Fibroblast of skin of back (primary cell): Measurements from ENCODE around the gene SRPK2.

Experiments
- DNase-seq: peaks from one replicate; pipeline ENCODE4 v3.0.0-alpha.2; 2013

The SRPK2 gene

DNA sequence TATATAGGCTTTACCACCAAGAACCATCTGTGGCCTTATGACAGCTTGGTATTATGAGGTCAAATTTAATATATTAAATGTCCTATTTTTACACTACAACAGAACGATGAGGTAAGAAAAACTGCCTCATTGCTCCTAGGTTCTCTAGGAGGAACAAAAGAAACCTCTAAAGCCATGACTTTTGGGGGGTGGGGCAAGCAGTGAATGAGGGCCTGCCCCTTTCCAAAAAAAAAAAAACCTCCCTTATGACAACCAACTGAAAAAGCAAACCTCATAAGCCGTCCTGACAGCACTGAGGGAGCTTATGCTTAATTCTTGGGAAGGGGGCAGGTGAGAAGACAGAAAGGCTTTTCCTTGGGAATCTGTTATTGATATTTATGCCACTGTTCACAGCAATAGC, 258.1 kb downstream of the SRPK2 start:
- no peak for DNase-seq

DNA sequence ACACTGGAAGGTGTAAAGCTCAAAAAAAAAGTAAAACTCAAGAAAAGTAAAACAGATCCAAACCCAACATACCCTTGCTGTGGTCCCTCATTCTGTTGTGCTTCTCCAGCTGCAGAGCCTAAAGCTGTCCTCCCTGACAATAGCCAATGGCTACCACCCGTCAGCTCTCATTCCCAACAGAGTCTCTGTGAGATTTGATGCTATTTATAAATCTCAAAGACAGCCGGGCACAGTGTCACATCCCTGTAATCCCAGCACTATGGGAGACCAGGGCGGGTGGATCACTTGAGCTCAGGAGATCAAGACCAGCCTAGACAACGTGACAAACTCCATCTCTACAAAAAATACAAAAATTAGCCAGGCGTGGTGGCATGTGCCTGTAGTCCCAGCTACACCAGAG, 258.7 kb downstream of the SRPK2 start:
- no peak for DNase-seq

DNA sequence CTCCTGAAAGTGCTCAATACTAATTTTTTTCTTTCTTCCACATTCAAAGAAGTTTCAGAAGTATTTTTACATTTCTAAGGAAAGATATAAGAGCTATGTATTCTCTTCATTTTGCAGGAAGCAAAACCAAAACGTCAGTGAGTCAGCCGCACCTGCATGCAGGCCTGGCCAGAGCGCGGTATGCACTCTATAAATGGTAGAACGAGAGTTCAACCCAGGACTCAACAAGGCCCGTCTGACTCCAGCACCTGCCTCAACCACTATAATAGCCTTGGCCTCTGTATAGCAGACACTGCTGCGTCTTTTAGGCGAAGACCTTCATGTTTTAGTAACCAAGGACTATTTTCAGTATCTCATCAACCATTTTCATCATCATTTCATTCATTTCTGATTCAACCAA, 261.5 kb downstream of the SRPK2 start:
- DNase-seq, result no peak

DNA sequence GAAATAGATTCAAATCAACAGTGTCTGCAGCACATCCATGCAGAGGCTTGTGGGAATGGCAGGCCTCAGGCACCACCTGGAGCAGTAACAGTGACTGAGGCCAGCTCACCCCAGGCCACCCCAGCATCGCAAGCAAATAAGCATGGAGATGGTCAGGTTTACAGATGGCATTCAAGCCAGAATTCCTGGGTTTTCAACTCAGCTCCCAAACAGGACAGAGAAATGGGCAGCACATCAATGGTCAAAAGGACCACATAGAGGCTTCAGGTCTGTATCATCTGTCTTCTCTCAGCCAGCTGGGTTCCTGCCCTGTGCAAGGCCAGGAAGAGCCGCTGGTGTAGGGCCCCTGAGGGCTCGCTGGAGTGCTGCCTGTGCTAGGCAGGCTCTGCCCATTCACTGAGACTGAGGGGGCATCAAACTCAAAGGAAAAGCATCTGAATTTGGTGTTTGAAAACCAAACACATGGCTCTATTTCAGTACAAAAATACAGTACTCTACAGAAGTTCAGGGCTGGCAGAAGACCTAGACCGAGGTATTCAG, 262.2 kb downstream of the SRPK2 start:
- no peak for DNase-seq

DNA sequence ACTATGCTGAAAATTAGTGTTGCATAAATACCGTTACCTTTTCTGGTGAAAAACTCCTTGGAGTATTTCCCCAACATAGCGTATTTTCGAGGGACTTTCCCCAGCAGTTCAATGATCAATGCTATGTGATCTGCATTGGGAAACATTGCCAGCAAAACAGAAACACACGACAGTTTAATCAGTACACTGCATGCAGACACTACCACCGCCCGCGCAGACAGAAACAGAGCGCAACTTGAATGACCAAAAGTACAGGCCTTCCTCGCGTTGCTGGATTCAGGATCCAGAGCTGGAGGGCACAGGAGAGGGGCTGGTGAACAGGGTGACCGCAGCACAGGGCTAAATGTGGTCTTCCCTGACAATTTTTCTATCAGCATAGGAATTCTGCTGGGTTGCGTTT, 263.0 kb downstream of the SRPK2 start:
- DNase-seq, result no peak

DNA sequence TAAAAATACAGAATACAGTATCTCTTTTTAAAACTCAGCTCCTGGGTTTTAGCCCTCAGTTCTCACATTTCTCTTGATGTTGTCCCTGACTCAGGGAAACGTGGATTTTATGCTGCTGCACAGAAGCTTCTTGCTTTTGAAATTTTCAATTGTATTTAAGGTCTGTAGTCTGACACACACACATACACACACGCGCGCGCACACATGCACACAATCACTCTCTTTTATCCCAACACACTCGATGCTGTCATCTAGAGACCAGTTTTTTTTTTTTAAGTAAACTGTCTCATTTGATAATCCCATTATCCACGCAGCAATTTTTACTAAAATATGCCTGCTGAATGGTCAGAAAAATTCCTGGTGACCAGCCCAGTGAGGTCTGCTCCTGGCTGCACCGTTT, 266.1 kb downstream of the SRPK2 start:
- DNase-seq, result no peak

DNA sequence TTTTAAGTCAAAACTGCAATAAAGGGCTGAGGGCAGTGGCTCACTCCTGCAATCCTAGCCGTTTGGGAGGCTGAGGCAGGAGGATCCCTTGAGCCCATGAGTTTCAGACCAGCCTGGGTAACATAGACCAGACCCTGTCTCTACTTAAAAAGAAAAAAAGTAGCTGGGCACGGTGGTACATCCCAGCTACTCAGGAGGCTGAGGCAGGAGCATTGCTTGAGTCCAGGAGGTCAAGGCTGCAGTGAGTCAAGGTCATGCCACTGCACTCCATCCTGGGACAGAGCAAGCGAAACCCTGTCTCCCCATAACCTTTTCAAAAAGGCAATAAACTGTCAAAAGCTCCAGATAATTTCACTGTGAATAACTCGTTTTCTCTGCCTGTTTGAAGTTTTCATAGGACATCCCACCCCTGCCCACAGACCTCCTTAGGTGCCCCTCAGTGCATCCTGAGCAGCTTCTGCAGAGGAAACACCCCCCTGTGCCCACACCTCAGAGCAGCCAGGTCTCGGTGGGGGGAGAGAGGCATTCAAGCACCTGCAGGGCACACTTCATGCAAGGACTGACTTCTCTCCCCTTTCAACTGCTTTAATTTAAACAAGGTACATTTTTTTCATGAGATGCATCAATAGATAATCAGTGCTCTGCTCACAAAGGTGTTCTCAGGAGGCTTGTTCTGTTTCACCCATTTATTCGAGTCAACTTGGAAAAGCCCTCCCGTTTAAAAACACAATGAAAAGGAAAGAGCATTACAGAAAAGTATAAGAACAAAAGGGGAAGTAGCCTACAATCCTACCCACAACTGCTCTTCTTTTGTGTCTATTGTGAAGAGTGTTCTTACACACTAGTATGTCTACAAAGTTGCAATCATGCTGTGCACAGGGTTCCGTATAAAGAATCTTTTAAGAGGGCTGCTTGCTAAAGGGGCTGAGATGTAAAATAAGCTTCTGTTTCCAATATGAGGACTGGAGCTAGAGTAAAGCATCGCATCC, 269.8 kb downstream of the SRPK2 start:
- no peak for DNase-seq

DNA sequence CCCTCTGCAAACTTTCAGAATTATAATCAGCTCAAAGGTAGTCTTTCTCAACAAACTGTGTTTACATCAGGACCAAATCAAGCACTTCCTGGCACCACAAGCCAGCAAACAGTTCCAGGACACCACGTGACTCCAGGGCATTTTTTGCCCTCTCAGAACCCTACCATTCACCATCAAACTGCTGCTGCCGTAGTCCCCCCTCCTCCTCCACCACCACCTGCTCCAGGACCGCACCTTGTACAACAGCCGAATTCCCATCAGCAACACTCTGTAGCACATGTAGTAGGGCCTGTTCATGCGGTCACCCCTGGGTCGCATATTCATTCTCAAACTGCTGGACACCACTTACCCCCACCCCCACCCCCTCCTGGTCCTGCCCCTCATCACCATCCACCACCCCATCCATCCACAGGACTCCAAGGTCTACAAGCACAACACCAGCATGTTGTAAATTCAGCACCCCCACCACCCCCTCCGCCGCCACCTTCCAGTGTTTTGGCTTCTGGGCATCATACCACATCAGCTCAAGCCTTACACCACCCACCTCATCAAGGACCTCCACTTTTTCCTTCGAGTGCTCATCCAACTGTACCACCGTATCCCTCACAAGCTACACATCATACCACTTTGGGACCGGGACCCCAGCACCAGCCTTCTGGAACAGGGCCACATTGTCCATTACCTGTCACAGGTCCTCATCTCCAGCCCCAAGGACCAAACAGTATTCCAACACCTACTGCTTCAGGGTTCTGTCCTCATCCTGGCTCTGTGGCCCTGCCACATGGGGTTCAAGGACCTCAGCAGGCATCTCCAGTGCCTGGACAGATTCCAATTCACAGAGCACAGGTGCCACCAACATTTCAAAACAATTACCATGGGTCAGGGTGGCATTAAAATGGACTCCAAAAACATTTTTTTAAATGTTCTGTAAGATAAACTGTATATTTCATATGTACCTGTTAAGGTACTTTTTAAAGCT, 276.0 kb downstream of the SRPK2 start:
- DNase-seq, result no peak

DNA sequence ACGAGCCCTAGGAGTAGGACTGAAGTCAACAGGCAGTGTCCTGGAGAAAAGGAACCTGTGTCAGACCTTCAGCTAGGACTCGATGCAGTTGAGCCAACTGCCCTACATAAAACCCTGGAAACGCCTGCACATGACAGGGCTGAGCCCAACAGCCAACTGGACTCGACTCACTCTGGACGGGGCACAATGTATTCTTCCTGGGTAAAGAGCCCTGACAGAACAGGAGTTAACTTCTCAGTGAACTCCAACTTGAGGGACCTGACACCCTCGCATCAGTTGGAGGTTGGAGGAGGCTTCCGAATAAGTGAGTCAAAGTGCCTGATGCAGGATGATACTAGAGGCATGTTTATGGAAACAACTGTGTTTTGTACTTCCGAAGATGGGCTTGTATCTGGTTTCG, 281.3 kb downstream of the SRPK2 start:
- DNase-seq, result no peak

DNA sequence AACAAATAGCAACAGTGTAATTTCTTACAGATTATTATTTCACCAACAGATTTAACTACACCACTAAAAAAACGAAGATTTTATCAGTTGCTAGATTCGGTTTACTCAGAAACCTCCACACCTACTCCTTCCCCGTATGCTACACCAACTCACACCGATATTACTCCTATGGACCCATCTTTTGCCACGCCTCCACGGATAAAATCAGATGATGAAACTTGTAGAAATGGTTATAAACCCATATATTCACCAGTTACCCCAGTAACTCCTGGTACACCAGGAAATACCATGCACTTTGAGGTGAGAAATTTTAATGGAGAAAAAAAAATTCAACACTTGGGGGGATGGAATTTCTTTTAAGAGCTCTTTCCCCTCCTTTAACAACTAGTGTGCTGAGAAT, 282.2 kb downstream of the SRPK2 start:
- DNase-seq, result peak; percentile 4

DNA sequence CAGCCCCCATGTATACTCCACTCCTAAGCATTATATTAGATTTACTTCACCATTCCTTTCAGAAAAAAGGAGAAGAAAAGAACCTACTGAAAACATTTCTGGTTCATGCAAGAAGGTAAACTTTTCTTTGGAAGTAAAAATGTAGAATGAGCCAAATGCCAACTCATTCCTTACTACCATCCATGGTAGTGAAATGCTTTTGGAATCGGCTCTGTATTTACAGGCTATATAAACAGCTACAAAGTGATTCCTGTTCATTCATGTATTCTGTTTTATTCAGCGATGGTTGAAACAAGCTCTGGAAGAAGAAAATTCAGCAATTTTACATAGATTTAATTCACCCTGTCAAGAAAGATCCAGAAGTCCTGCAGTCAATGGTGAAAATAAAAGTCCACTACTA, 283.1 kb downstream of the SRPK2 start:
- DNase-seq, result no peak

DNA sequence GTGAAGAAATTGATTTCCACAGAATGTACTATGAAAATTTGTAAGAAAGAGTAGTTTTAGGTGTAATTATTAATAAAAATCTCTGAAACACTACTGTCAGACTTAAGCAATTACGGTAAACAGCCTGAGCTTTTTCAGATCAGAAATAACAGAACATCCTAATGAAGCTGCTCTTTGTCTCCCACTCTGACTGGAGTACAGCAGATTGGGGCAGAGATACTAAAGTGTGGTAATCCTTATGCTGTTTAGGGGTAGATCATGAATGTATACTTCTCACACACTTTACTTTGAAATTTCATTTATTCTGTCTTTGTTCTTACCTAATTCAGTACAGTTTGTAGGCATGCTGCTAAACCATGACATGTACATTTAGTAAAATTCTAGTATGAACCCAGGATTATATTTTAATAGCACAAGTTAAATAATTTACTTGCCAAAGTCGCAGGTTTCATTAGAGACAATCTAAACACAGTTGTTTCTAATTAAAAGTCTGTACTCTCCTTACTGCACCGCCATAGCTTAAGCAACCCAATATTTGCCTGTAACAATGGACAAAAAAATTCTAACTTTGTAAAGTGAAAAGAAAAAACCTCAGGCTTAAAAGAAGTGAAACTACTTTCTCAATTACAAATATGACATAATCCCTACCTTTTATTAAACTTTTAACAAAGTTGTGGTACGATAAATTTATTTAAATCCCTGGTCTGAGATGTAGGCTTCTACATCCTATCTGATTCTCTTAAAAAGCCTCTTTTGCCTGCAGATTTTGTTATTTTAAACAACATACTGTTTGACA, 286.0 kb downstream of the SRPK2 start:
- DNase-seq, result no peak

DNA sequence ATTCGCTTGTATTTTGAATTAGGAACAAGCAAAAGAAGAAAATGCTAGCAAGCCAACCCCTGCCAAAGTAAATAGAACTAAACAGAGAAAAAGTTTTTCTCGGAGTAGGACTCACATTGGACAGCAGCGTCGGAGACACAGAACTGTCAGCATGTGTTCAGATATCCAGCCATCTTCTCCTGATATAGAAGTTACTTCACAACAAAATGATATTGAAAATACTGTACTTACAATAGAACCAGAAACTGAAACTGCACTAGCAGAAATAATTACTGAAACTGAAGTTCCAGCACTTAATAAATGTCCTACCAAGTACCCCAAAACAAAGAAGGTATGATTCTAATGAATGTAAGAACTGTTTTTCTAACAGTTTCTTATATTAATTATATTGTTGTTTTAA, 286.9 kb downstream of the SRPK2 start:
- DNase-seq, result no peak

DNA sequence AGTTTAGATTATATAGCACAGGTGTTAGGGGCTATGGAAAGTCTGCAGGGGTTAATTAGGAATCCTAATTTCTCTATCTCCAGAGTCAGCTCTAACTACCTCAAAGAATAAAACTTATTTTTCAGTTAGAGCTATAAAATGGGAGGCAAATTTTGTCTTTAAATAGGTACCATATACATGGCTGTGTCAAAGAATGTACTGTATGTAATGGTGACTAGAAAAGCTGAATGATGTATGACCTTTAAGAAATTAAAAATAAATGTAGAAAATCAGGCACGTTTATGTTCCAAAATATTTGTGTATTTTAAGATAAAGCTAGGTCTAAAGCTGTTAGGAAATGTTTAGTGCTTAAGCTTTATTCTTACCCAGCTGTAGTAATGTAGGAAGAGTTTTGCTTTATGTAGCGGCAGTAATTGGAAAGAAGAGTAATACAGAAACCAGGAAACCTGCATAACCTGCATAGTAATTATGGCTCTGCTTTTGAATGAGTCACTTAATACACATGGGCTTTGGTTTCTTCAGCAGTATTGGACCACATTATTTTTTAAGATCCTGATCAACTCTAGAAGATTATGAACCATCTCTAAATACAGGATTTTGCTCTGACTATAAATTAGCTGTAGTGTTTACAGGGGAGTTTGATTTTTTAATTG, 289.7 kb downstream of the SRPK2 start:
- no peak for DNase-seq

DNA sequence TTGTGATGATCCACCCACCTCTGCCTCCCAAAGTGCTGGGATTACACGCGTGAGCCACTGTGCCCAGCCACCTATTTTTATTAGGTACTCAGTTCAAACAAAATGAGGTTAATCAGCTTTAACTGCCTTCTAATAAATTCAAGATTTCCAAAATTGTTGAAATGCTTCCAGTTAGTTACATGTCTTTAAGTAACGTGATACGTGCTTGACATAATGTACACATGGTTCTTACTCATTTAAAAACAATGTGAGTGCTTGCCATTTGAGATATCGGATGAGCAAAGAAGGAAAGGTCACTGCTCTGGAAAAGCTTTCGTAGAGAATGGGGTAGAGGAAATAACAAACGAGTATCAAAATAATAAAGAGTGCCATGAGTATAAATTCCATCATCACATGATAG, 291.1 kb downstream of the SRPK2 start:
- peak; percentile 95 for DNase-seq

DNA sequence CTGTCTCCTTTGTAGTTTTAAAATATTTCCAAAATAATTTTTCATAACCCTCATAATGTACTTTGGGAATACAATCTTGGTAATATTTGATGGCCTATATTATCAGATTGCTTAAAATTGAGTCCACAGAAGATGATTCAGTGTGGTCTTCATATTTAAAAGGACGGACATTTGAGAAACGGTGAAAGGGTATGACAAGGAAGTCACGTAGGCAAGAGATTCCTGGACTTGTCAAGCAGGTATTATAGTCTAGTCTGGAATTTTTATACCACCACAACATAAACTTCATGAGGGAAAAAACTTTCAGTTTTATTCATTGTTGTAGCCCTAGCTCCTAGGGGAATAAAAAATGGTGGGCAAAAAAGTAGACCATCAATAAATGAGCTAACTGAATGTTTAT, 292.4 kb downstream of the SRPK2 start:
- DNase-seq, result no peak

DNA sequence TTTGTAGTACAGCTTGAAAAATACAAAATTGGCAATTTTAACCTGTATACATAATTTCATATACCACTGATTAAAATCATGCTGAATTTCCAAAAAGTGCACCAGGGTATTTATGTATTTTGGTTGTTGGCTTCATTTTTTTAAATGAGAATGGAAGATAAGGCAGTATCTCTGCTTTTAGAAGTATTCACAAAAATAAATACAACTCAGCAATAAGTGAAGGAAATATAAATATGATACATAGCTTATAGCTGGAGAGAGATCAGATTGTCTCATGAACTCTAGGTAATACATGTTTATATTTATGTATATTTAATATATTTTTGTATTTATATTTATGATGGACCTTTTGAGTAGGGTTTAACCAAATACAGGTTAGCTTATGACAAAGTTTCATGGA, 293.8 kb downstream of the SRPK2 start:
- DNase-seq, result no peak

DNA sequence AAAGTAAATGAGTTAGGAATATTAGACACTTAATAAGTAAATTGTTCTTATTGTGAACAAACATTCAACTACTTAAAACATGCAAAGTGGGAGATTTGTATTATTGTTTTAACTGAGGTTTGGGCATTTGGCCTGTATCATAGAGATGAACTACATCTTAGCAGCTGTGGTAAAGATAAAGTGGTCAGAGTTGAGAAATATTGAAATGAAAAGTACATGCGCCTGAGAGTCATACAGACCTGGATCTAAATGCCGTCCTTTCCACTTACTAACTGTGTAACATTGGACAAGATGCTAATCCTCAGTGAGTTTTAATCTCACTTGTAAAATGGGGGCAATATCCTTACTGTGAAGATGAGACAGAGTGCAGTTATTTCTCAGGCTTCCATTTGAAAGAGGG, 300.3 kb downstream of the SRPK2 start:
- DNase-seq, result no peak

DNA sequence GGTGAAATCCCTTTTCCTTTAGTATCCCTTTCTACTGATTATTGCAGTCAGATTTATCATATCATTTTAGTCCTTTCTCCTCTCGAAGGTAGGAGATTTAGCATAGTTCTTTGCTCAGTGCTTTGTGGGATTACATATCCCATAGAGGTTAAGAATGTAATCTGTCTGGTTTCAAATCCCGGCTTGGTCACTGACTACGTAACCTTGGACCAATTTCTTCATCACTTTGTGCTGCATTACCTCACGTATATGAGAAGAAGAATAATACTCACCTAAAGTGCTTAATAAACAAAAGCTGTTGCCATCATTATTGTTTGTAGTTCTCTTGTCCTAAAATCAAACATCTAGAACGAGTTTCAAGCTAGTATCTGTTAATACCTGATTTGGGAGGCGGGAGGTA, 300.7 kb downstream of the SRPK2 start:
- DNase-seq, result no peak

DNA sequence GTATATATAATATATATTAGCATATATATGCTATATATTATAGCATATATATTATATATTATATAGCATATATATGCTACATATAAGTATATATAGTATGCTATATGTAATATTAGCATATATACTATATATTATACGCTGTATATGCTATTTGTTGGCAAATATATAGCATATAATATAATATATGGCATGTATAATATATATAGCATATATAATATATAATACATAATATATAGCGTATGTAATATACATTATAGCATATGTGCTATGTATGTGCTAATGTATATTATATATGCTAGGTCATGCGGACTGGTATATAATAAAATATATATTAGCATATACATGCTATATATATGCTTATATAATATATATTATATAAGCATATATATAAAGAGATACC, 301.9 kb downstream of the SRPK2 start:
- no peak for DNase-seq

DNA sequence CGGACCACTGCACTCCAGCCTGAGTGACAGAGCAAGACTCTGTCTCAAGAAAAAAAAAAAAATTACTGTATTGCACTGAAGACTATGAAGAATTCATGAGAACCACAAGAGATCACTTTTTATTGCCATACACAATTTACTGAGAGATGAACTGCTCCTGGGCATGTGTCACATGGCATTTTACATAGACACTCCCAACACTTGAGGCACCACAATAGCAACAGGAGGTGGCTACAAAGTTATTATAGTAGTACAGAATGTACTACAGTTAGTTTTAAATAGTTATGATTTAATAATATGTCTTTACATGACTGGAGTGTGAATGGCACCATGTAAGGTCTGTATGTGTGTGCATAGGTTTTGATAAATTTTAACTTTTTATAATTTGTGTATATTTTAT, 304.1 kb downstream of the SRPK2 start:
- no peak for DNase-seq

DNA sequence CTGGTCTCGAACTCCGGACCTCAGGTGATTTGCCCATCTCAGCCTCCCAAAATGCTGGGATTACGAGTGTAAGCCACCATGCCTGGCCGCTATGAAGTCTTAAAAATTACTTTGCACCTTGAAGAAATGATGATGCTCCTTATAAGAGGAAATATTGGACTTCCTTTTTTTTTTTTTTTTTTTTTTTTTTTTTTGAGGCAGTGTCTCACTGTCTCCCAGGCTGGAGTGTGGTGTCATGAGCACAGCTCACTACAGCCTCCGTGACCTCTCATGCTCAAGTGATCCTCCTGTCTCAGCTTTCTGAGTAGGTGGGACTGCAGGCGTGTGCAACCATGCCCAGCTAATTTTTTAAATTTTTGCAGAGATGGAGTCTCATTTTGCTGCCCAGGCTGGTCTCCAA, 309.4 kb downstream of the SRPK2 start:
- DNase-seq, result no peak
